Spleen (tissue), 7 donors: Measurements from ENCODE around the gene VTI1B.
A peak's percentile ranks its signal among the peaks of the same experiment; 100 is the strongest.

ENCODE experiments used
- POLR2A ChIP-seq, 3 donors: fragments of 450-650 bp; IDR thresholded peaks; one replicate each; pipeline ENCODE4 v1.5.1; 2017; ENCODE audit warnings: antibody characterized with exemption in 3 of 3, mild to moderate bottlenecking in 1 of 3
- POLR2AphosphoS5 ChIP-seq, 3 donors: sonication (generic); formaldehyde crosslinking; IDR thresholded peaks; one replicate each; pipeline ENCODE4 v1.5.1; 2017; ENCODE audit warnings: antibody characterized with exemption in 3 of 3
- TF ChIP-seq, protein P1 (sequence below), 11 experiments: fragments of 200-600 bp in 7 of 11; fragments of 450-650 bp in 4 of 11; sonication (generic) in 4 of 11; IDR thresholded peaks in 8 of 11; conservative IDR thresholded peaks in 3 of 11; 1 replicate in 7 of 11; 2 replicates in 4 of 11; pipeline versions ENCODE4 v1.4.0 to v1.8.0; 2016 to 2021; ENCODE audit warnings: antibody characterized with exemption in 11 of 11, inconsistent platforms in 4 of 11, mild to moderate bottlenecking in 1 of 11
- donor health status: DM: no; HTN: no; CAD: no; lungs with moderate emphysema.
- donor health status: DM: no; HTN: no; CAD: no.
- donor health status: DM: no; HTN: no; CAD: no.

DNA sequence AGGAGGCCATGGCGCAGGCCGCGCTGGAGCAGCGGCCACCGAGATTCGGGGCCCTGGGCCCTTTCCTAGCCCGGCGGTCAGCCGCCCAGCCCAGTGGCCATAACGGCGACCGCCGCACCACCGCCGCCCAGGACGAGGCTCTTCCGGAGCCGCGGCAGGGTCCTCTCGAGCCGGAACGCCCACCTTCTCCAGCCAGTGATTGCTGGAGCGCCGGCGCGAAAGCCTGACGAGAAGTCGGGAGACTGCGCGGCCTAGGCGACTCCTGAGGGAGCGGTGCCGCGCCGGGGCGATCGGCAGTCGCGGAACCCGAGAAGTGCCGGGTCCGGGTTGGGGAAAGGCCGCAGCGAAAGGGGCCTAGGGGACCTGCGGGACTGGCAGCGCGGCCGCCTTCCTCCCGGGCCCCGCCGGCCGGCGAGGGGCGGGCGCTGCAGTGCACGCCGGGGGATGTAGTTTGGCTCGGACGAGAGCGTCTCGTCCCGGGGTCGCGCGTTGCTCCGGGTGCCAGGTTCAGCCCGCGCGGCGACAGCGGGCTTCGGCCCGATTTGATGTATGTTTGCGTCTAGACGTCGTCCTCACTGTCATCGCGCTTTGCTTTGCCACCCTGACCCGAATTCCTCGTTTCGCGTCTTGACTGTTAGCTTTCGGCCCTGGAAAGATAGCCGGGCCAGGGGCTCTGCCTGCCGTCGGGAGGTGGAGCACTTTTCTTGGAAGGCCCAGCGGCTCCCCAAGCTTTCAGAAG is at the start of gene VTI1B:
- TF ChIP-seq, protein P1, sequence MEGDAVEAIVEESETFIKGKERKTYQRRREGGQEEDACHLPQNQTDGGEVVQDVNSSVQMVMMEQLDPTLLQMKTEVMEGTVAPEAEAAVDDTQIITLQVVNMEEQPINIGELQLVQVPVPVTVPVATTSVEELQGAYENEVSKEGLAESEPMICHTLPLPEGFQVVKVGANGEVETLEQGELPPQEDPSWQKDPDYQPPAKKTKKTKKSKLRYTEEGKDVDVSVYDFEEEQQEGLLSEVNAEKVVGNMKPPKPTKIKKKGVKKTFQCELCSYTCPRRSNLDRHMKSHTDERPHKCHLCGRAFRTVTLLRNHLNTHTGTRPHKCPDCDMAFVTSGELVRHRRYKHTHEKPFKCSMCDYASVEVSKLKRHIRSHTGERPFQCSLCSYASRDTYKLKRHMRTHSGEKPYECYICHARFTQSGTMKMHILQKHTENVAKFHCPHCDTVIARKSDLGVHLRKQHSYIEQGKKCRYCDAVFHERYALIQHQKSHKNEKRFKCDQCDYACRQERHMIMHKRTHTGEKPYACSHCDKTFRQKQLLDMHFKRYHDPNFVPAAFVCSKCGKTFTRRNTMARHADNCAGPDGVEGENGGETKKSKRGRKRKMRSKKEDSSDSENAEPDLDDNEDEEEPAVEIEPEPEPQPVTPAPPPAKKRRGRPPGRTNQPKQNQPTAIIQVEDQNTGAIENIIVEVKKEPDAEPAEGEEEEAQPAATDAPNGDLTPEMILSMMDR (IDR thresholded peaks at IDR 0.05 in 8 of 11, conservative IDR thresholded peaks at IDR 0.05 in 3 of 11): no peak
- TF ChIP-seq POLR2A (IDR thresholded peaks at IDR 0.05): peak in 1 of 3 donors; percentile 58
- TF ChIP-seq POLR2AphosphoS5 (IDR thresholded peaks at IDR 0.05): peak; percentile 88 to 94 (median 89)
